Measurements from ENCODE around the gene CDK14. TPM values are rescaled to one million over a fixed set of nuclear protein-coding genes. Genes with fewer than 3 reads are reported as not detected.

CDK14 gene
- total RNA-seq, 1 donor from 2014 or later, result 52.3 TPM

GRCh38 chr7:90897961-90898469 is 301.9 kb downstream of the CDK14 start:
- Mint-ChIP-seq H3K27me3 (ENCODE audit: insufficient read depth, low read depth) (no peaks in the 10 kb centered on the region), H3K27ac (no peak overlapping the region), H3K4me3 (no peak overlapping the region), H3K36me3 (peaks cover 12% of the 10 kb centered on the region), H3K4me1 (no peaks in the 10 kb centered on the region), H3K9me3 (no peaks in the 10 kb centered on the region)
- Histone ChIP-seq H3K4me1 (no peaks in the 10 kb centered on the region), H3K27me3 (no peaks in the 10 kb centered on the region), H4K20me1 (ENCODE audit: low read depth) (no peaks in the 10 kb centered on the region), H3K9ac (no peak overlapping the region), H3F3A (ENCODE audit: low read depth) (no peaks in the 10 kb centered on the region), H3K79me2 (ENCODE audit: low read depth) (no peaks in the 10 kb centered on the region), H3K4me3 (no peak overlapping the region), H3K36me3 (no peaks in the 10 kb centered on the region), H3K27ac (no peak overlapping the region), H2AFZ (replicated peaks) (no peak overlapping the region), H3K9me3 (ENCODE audit: low read depth) (no peaks in the 10 kb centered on the region), H3K4me2 (no peak overlapping the region)
- no peak for TF ChIP-seq CTCF (IDR thresholded peaks at IDR 0.05)
- TF ChIP-seq EZH2 (IDR thresholded peaks at IDR 0.05), result no peak
- no peak for TF ChIP-seq EZH2phosphoT487 (IDR thresholded peaks at IDR 0.05)
- DNase-seq (ENCODE audit: low spot score), result no peak

GRCh38 chr7:90900628-90901356 is 304.7 kb downstream of the CDK14 start:
- Histone ChIP-seq H3K27me3 (no peaks in the 10 kb centered on the region), H3K36me3 (no peaks in the 10 kb centered on the region), H3K79me2 (ENCODE audit: low read depth) (no peaks in the 10 kb centered on the region), H3K9ac (no peak overlapping the region), H3K27ac (no peak overlapping the region), H3K9me3 (ENCODE audit: low read depth) (no peaks in the 10 kb centered on the region), H4K20me1 (ENCODE audit: low read depth) (no peaks in the 10 kb centered on the region), H3F3A (ENCODE audit: low read depth) (peaks cover 12% of the 10 kb centered on the region), H3K4me1 (peaks cover 22% of the 10 kb centered on the region), H3K4me3 (no peak overlapping the region), H2AFZ (replicated peaks) (no peak overlapping the region), H3K4me2 (no peak overlapping the region)
- peaks cover 12% of the 10 kb centered on the region for H3K36me3 Mint-ChIP-seq
- no peak for DNase-seq (ENCODE audit: low spot score)
- no peak overlapping the region for H3K4me3 Mint-ChIP-seq
- TF ChIP-seq EZH2phosphoT487 (IDR thresholded peaks at IDR 0.05) (no peak), CTCF (IDR thresholded peaks at IDR 0.05) (no peak), EZH2 (IDR thresholded peaks at IDR 0.05) (no peak)
- H3K27me3 Mint-ChIP-seq (ENCODE audit: insufficient read depth, low read depth), result no peaks in the 10 kb centered on the region
- H3K4me1 Mint-ChIP-seq, result no peaks in the 10 kb centered on the region
- H3K9me3 Mint-ChIP-seq, result no peaks in the 10 kb centered on the region
- no peak overlapping the region for H3K27ac Mint-ChIP-seq

- Histone ChIP-seq H2AFZ (replicated peaks) (no peak overlapping the region), H3K27me3 (no peaks in the 10 kb centered on the region), H3K4me3 (no peak overlapping the region), H4K20me1 (ENCODE audit: low read depth) (no peaks in the 10 kb centered on the region), H3K4me1 (peaks cover 23% of the 10 kb centered on the region), H3K79me2 (ENCODE audit: low read depth) (no peaks in the 10 kb centered on the region), H3K9me3 (ENCODE audit: low read depth) (no peaks in the 10 kb centered on the region), H3F3A (ENCODE audit: low read depth) (peaks cover 12% of the 10 kb centered on the region), H3K36me3 (peaks cover 3% of the 10 kb centered on the region), H3K9ac (no peak overlapping the region), H3K4me2 (peak overlapping the region; percentile 11), H3K27ac (no peak overlapping the region)
- no peak for TF ChIP-seq EZH2phosphoT487 (IDR thresholded peaks at IDR 0.05)
- TF ChIP-seq CTCF (IDR thresholded peaks at IDR 0.05), result no peak
- TF ChIP-seq EZH2 (IDR thresholded peaks at IDR 0.05), result no peak
- Mint-ChIP-seq H3K36me3 (peaks cover 12% of the 10 kb centered on the region), H3K27me3 (ENCODE audit: insufficient read depth, low read depth) (no peaks in the 10 kb centered on the region), H3K4me1 (no peaks in the 10 kb centered on the region), H3K9me3 (no peaks in the 10 kb centered on the region), H3K27ac (no peak overlapping the region), H3K4me3 (no peak overlapping the region)
- no peak for DNase-seq (ENCODE audit: low spot score)
Observed at GRCh38 chr7:90903841-90904240, 307.7 kb downstream of the CDK14 start.
